Skin of body (tissue), 2 donors: ENCODE measurements around the gene SETBP1. TPM values are rescaled to one million over a fixed set of nuclear protein-coding genes. Genes with fewer than 3 reads are reported as not detected.

Experiments used
- DNase-seq: peaks from one replicate; lab custom pipeline; 2025; lab: John Stamatoyannopoulos, UW
- total RNA-seq: library from RNA; depleted of rRNA; stranded (reverse); fragments of >200 nt; gene quantifications from one replicate; pipeline ENCODE4 v1.2.3, GENCODE V29; 2014

Gene SETBP1
- total RNA-seq, 1 donor from 2014 or later = 24.1 TPM

DNA sequence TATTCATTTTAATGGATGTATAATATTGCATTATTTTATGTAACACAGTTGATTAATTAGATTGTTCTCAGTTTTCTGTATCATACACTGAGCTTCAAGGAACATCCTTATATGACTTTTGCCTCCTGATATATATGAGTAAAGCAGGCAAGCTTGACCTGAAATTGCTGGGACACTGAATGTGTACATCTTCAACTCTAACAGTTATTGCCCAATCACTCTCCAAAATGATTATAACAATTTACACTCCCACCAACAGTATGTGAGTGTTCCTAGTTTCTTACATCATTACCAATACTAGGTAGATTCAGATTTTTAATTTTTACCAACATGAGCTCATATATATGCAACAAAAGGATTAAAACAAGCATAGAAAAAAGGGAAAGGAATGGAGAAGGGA is 379.4 kb downstream of the SETBP1 start:
- no peak for DNase-seq

GRCh38 chr18:45061359-45061758 is 380.7 kb downstream of the SETBP1 start:
- no peak for DNase-seq

- DNase-seq = no peak
Observed at GRCh38 chr18:45063246-45064038, 382.8 kb downstream of the SETBP1 start.

DNA sequence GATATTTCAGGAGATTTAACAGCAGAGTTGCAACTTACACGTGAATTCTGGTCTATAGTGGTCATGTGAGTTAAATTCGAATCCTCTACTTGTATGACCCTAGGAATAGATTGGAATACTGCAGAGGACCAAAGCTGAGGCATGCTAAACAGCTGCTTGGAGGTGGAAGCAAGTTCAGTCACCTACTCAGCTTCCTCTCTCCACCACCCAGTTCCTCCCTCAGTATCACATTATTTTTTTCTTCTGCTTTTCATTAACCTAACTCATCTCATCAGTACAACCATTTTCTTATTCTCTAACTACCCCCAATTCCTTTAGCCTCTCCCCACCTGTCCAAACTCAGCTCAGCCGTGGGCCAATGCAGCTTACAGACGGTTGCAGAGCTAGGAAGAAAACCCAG is 385.5 kb downstream of the SETBP1 start:
- no peak for DNase-seq

DNA sequence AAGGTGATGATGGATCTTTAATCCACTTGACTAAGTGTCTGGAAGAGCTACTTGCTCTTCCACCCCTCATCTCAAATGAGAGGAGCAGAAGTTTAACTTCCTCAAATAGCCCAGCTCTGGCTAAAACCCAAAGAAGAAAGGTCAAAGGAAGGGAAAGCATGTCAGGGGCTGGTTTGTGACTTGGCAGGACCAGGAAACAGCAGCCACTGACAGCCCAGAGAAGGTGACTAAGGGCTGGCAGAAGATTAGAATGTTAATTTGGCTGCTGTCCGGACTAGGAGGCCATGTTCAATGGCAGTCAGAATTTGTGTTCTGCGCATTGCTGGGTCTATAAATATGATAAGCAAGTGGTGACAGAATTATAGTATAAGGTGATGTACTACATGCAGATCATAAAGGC is 386.2 kb downstream of the SETBP1 start:
- no peak for DNase-seq

DNA sequence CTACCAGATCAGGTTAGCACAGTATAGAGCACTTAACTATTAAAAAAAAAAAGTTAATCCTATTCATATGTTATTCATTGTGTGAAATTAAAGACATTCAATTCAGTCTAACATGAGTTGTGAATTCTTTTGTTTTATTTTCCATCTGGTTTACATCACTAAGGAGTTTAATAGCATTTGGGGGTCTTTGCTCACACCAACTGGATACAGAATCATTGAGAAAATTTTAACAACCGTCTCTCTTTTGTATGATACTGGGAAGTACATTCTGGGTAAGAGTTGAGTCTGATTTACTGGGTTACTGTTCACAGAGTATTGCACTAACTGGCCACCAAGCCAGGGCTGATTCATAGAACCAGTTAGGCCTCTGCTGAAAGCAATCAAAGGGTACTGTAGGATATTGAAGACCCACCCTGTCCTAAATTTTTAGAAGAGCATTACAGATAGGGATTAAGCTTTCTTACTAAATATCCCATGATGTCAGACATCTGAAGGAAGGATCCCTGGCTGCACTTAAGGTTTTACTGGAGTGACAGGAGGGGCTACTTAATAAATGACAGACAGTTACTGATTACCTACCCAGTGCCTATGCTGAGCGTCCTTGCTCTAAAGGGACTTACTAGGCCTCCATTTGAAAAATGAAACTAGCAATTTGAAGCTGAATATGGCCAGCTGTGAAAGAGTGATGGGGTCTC is 387.9 kb downstream of the SETBP1 start:
- DNase-seq = peak; percentile 47

DNA sequence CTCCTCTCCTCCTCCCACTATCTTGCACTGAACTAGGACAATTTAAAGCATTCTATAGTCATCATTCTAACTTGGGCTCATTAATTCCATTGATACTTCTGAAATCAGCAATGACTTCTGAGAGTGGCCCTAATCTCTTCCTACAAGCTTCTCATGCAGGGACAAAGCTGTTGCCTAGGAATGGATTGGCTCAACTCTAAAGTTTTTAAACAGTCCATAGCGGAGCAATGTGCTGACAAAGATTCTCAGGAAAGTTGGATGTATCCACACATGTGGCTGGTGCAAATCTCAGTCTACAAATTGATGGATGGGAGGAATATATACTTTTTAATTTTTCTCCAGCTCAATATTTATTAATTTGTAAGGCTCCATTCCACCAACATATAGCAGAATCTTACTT is 388.9 kb downstream of the SETBP1 start:
- peak; percentile 6 for DNase-seq

DNA sequence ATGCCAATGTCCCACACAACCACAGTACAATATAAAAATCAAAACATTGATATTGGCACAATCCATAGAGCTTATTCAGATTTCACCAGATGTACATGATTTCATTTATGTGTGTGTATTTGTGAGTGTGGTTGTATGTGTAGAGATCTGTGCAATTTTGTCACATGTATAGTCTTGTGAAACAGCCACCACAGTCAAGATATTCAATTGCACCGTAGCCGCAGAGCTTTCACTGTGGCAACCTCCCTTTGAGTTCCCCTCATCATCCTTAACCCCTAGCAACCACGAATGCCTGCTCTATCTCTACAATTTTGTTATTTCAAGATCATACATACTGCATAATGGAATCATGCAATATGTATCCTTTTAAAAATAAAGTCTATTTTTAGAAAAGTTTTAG is 391.3 kb downstream of the SETBP1 start:
- no peak for DNase-seq

- DNase-seq = no peak
Observed at GRCh38 chr18:45073556-45073955, 392.9 kb downstream of the SETBP1 start.

- DNase-seq = no peak
Observed at GRCh38 chr18:45081566-45082181, 401.0 kb downstream of the SETBP1 start.

DNA sequence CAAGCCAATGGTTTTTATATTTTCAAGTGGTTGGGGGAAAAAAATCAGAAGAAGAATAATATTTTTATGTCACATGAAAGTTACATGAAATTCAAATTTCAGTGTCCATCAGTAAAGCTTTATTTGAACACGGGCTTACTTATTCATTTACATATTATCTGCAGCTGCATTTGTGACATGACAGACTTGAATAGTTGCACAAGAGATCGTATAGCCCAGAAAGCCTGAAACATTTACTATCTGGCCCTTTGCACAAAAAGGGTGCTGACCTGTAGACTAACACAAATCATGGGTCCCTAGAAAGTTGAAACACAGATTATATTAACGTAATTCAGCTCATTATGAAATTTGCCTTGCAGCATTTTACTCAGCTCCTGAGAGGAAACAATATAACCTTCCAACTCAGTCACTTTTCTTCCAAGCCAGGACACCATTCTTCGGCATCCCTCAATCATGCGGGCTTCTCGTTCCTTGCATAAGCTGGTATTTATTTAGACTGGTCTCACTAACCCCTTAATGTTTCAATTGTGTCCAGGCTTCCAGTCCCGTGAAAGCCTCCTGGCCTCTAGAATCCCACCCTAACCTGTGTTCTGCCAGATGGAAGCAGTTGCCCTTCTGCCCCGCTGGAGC is 402.7 kb downstream of the SETBP1 start:
- DNase-seq = no peak

GRCh38 chr18:45084206-45084605 is 403.5 kb downstream of the SETBP1 start:
- DNase-seq = peak; percentile 55

GRCh38 chr18:45085916-45086624 is 405.4 kb downstream of the SETBP1 start:
- no peak for DNase-seq

GRCh38 chr18:45086777-45087176 is 406.1 kb downstream of the SETBP1 start:
- DNase-seq = no peak

GRCh38 chr18:45090526-45091140 is 409.9 kb downstream of the SETBP1 start:
- DNase-seq = no peak

- peak; percentile 19 for DNase-seq
Observed at GRCh38 chr18:45100321-45101105, 419.8 kb downstream of the SETBP1 start.

DNA sequence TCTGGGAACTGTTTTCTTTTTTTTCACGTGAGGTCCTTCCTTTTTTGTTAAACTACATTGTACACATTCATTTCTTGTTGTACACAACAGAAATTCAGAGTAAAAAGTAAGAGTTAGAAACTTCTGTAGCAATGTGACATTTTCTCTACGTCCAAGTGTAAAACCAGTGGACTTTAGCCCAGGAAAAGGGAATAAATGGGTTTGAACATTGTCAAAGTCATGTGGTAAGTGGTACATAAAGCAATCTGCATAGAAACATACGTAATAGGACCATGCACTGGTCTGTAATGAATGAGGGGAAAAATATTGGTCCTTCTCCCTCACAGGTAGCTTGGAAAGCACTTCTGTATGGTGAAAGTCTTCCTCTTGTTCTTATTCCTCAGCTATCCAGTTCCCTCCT is 421.4 kb downstream of the SETBP1 start:
- no peak for DNase-seq

GRCh38 chr18:45102863-45103262 is 422.2 kb downstream of the SETBP1 start:
- DNase-seq = no peak

- no peak for DNase-seq
Observed at GRCh38 chr18:45103319-45104048, 422.8 kb downstream of the SETBP1 start.

DNA sequence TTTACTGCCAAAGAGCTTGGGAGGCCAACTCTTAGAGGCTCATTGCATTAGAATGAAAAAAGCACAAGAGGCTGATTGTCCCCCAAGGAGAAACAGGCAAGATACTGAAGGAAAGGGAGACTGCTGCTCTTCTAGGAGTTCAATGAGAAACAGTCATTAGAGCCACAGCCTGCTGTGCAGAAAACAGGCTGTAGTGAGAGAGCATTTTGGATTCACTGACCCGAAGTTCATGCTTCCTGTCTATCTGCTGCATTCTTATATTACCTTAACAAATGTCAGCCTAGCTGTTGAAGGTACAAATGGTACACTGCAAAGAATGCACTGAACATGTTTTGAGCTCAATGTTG is 423.3 kb downstream of the SETBP1 start:
- DNase-seq = no peak
